ENCODE measurements around the gene FARS2.
"Not testable (repeated sequence)": the region's sequence is repeated elsewhere in the genome, so short reads cannot be mapped to it uniquely, and the experiment has no call there.

Gene FARS2

DNA sequence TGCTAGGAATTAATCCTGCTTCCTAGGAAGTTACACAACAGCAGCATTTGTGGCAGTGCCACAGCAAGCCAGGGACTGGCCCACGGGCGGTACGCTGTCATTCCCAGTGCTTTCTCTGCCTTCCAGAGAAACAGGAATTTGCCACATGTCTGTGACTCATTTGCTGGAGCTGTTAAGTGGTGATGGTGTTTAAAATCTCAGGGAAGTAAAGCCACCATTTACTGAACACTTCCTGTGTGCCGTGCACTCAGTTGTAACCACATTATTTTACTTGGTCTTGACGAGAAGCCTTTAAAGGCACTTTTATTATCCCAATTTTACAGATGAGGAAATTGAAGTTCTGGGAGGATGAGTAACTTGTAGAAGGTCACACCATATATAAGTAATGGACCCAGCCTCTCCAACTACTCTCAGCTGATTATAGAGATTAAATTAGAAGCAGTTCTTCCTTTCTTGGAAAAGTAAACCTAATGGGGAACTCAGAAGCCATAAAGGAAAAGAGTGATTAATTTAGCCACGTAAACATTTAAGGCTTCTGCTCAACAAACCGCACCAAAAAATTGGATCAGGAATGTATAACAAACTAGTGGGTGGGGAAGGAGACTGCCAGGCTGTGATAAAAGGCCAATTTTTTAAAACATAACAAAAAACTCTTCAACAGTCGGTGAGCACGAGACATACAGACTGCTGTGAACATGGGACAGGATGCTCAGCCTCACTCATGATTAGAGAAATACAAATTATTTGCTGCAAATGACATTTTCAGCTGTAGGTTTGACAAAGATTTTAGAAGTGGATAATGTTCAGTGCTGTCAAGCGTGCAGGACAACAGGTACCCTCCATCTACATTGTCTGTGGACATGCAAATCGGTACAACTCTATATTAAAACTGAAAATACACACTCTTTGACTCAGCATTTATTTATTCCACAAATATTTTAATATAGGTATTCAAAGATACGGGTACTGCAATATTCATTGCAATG is 434.2 kb downstream of the FARS2 start:
- DNase-seq (ENCODE audit: low spot score), result no peak

DNA sequence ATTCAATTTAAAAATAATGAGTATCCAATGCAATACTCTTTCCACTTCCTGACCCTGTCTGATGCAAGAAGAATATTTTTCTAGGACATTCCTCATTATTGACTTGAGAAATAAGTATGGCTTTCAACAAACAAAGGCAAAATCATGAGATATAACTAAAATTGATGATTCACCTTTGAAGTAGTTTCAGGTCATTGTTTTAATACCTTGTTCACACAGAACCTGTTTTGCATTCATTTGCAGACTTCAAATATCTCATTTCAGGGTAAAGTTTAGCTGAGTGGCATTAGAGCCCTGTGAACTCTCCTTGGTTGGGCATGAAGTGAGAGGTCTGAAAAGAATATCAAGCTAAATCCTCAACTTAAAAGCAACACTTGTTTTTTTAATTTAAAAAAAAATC is 436.2 kb downstream of the FARS2 start:
- DNase-seq (ENCODE audit: low spot score), result no peak

DNA sequence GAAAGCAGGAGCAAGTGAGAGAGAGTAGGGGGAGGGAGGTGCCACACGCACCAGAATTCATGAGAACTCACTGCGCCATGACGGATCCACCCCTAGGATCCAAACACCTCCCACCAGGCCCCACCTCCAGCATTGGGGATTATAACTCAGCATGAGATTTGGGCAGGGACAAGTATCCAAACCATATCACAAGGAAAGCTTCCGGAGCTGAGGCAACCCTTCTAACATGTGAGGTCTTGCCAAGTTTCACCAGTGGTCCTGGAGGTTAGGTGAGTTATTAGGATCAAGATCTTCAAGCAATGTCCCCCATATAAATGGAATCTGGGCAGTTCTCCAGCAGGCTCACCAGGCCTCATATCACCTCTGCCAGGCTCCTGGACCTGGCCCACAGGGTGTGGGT is 437.0 kb downstream of the FARS2 start:
- DNase-seq (ENCODE audit: low spot score), result no peak

DNA sequence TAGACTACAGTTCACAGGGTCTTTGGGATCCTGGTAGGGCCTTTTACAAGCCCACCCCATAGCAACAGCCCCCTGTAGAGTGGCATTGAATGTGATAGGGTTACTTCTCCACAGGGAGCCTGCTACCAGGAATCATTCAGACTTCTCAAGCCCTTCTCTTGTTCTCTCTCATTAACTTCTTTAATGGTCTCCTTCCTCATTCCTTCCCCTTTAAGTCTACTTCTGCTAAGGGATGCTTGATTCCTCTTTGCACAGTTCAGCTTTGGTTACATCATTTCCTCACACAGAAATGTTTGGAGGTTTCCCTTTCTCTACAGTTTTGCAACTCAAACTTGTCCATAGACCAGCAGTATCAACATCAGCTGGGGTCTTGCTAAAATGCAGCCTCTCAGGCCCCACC is 437.8 kb downstream of the FARS2 start:
- not testable (repeated sequence) for DNase-seq (ENCODE audit: low spot score)

DNA sequence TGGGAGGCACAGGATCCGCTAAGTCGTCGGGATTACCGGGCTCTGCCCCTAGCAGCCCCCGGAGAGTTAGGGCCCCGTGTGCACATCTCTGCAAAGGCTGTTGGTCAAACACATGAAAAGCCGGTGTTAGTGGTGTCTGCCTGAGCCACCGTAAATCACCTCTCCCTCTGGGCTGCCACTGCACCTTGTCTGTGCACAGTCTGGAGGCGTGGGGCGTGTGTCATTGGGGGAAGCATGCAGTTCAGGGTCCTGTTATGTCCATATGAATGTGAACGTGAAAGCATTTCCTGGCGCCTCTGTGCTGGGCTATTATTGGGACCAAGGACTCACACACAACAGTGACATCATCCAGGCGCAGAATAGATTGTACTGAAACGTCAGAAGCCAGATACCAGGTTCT is 439.9 kb downstream of the FARS2 start:
- no peak for DNase-seq (ENCODE audit: low spot score)

DNA sequence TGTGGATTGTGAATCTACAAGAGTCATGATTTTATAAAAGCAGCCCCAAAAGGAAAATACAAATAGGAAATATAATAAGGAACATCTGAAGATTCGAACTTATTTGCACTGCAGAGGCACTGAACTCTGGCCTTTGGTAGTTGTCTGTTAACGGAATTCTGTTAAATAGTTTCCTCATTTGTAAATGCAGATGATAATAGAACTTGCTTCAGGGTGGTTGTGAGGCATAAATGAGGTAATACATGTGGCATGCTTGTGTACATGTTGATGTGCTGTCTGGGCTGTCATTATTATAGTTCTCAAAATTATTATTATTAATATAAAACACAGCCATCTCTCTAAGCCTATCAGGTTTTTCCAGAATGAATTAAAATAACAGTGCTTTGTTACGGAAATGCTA is 443.4 kb downstream of the FARS2 start:
- no peak for DNase-seq (ENCODE audit: low spot score)

DNA sequence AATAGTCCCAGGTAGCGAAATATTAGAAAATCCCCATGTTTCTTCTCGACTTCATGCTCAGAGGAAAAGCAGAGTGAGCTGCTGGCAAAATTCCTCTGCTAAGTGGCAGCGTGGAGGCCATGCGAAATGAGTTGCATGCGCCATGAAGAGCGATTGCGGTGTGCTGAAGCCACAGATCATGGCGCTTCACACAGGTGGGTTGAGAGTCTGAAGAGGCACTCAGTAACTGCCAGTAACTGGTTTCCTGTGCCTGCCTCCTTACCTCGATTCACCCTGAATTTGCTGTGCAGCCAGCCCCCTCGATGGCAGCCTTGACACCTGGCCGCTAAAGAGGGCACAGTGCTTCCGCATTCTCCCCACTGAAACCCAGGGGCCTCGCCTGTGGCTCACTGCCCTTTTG is 443.9 kb downstream of the FARS2 start:
- no peak for DNase-seq (ENCODE audit: low spot score)

DNA sequence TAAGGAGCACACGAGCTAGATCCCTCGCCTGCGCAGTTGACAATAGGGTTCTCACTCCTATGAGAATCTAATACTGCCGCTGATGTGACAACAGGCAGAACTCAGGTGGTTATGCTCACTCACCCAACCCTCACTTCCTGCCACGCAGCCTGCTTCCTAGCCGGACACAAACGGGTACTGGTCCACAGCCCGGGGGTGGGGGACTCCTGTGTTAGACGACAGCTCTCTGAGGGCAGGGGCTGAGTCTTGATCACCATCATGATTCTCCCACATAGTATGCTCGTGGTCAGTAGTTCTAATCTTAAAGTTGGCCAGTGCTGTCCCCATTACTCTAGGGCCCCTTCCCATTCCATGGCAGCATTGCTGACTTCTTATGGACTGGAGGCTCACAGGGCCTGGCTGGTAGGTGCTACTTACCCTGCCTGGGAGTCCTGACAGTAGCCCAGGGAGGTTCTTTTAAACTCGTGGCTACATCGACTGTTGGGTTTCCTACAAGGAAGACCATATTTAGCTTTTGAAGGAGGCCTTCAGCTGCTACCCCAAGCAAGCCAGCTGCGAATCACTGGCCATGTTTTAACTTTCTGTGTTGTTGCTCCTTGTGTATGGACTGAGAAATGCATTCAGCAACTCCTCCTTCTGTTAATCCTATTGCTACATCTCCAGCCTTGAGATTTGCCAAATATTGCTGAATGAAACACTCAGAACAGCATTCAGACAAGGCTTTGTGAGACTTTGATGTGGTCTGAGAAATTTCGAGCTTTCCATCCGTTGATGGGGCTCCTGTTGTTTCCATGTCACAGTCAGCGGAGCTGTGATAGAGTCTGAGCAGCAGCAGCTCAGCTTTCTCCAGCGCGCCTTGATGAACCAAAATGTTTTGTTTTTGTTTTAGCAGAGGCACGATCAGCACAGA is 445.1 kb downstream of the FARS2 start:
- DNase-seq (ENCODE audit: low spot score), result no peak

DNA sequence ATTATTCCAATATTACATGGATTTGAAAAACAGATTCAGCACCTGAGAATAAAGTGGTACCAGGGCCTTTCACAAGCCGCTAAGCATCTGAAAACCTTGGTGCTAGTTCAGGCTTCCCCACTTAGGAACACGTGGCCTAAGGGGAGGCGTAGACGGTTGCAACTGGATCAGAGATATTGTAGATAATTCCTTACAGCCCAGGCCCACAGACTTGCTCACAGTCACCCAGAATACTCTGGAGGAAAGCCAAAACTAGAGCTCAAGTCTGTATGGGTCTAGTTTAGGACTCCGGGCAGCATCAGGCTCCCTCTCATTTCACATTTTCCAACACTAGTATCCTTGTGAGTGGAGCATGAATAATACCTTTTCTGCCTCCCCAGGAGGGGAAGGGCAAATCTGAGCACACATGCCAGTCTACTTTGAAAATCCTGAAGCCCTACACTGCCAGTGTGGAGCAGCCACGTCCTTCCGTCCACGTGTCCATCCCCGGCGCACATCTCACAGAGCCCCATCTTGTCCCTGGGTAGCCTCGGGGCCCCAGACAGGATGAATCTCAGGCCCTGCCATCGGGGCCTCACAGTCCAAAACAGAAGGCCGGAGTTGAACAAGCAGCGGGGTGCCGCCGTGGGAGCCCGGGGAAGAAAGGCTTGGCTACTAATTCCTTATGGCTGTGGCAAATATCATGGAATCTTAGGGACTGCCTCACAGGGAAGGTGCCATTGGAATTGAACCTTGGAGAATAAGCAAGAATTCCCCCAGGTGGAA is 446.1 kb downstream of the FARS2 start:
- DNase-seq (ENCODE audit: low spot score), result no peak

DNA sequence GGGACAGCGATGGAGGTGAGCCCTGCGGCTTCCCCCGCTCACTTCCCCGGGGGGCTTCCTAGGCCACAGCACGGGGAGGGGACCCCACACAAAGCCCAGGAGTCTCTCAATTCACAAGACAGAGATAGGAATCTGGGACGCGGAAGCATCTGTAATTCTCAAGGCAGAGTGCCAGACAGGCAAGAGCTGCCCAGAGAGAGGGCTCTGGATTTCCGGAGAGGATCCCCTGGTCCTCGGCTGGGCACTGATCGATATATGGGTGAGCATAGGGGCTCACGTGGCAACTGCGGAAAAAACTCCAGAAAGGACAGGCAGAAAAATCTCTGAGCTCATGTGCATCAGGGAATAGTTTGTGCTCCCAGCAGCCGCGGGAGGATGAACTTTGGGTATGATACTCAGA is 449.2 kb downstream of the FARS2 start:
- DNase-seq (ENCODE audit: low spot score), result no peak

DNA sequence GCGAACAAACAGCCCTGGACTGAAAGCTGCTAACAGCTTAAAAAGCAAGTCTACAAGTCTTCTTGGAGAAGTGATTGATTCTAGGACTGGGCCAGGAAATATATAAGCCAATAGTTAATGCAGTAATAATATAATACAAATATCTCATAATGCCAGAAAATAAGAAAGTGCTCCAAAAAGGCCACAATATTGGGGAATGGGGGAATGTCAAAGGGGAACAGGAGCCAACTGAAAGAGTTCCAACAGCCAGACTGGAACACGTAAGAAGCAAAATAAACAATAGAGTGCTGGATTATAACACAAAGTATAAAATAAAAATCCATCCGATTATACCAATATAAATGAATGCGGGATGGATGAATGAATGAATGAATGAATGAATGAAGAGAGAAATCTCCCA is 449.6 kb downstream of the FARS2 start:
- no peak for DNase-seq (ENCODE audit: low spot score)

DNA sequence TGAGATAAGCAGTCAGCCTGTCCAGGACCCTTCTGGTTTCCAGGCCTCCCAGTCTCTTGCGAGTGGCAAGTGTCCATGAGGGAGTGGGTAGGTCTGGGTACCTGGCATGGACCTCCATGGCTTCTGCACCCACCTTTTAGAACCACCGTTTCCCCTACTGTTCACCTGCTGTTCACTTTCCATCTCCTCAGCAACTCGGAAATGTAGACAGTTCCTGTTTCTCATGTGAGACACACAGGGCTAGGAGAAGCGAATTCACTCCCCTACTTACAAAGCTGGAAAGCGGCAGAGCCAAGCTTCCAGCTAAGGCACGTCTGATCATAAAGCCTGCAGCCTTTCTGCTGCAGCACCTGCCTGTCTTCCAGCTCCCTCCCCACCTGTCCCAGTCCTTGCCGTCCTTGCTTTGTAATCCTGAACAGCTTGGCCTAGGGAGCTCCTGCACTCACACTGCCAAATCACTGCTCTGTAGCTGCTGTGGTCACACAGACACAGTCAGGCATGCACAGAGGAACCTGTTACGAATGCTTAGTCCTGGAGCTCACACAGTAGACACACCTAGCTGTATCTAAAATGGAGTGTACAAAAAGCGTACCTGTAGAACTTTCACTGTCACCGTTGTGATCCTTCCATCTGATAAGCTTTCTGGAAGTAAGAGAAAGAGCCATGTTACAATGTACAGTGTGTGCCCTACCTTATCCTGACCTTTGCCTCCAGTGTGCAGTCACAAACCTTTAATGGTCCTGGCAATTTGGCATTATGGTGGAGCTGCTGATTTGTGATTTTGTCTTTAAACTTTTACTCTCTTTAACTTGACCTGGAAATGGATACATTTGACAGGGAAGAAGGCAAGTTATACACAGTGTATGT is 451.3 kb downstream of the FARS2 start:
- no peak for DNase-seq (ENCODE audit: low spot score)

DNA sequence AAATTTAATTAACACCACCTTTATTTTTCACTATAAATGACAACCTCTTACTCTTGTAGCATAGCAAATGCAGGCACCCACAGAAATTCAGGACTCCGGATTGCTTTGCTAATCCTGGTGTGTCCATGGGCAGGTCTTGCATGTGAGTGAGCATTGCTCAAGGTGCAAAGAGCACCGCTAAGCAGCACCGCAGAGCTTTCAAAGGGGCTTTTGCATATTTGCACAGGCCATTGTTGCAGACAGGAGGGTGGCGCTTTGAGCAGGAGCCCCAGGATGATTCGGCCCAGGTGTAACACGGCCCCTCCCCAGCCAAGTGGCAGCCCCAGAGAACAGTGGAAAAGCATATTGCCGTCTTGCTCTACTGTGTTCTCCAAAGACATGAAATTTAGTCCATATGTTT is 452.2 kb downstream of the FARS2 start:
- no peak for DNase-seq (ENCODE audit: low spot score)

DNA sequence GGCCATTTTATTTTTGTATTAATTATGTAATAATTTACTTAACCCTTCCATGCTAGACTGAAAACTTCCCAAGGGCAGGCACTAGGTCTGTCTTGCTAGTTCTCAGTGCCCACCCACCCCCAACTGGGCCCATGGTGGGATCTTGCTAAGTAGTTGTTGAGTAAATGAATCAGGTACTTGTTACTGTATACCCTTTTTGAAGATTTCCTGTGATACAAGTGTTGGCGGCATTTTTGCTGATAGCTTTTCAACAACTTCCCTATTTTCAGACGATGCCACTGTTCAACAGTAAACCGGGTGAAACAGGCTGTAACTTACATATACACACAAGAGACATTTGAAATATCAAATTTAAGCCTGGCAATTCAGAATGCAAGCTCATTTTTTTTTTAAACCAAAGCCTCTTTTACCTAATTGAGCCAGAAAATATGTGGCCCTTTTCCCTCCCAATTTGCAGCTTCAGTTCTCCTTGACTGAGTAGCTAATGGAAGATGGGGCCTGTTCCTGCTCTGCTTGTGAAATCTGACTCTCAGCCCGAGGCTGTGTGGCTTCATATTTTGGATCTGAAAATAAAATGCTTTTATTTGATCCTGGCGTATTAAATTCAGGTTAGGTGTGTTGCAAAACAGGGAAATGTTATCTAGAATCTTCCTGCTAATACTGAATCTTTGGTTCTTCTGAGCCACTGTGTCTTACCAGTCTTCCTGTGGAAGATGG is 457.1 kb downstream of the FARS2 start:
- no peak for DNase-seq (ENCODE audit: low spot score)

DNA sequence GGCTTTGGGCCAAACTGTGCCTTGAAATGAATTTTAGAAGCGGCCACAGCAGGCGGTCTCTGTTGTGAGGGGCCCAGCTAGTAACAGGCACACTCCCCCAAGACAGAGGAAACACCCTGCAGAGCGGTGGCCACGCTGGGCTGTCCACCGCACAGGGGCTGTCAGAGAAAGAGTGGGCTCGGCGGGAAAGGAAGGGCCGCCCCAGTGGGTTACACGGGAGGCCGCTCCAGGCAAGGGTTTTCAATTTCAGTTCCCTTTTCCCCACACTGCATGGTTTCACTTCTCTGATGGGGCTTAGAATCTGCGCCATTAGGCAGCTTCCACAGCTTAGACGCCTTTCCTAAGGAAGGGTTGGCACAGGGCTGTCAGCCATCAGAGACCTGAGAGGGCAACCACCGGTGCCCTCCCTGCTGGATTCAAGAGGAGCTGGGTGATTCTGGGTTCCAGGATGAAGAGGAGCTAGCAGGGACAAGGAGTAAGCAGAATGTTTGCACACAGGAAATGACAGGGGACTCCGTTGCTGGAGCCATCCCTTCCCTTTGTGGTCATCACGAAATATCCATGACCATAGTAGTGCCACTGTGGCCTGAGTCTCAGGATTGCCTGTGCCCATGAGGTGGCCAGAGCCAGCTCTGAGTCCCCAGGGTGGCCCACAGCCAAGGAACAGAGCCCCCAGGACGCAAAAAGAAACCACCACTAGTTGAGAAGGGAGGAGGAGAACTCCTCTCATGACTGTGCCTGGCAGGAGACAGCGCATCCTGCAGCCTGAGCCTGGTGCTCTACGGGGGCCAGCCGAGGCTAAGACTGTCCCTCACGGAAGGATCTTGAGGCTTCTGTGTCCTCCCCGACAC is 462.8 kb downstream of the FARS2 start:
- DNase-seq (ENCODE audit: low spot score), result no peak

DNA sequence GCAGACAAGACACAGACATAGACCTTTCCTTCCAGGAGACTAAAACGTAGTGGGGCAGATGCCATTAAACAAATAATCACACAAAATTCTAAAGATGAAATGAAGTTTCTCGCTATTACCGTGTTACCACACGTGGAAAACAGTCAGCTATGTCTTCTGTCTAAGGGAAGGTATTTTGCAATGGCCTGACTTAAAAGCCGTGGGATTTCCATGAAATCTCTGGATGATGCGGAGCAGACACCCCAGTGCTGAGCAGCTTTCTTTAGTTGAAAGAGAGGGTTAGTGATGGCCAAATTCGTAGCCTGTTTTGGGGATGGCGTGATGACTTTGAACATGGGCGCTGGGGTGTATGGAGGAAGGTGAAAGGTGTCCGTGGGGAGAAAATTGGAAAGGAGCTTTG is 463.6 kb downstream of the FARS2 start:
- no peak for DNase-seq (ENCODE audit: low spot score)

DNA sequence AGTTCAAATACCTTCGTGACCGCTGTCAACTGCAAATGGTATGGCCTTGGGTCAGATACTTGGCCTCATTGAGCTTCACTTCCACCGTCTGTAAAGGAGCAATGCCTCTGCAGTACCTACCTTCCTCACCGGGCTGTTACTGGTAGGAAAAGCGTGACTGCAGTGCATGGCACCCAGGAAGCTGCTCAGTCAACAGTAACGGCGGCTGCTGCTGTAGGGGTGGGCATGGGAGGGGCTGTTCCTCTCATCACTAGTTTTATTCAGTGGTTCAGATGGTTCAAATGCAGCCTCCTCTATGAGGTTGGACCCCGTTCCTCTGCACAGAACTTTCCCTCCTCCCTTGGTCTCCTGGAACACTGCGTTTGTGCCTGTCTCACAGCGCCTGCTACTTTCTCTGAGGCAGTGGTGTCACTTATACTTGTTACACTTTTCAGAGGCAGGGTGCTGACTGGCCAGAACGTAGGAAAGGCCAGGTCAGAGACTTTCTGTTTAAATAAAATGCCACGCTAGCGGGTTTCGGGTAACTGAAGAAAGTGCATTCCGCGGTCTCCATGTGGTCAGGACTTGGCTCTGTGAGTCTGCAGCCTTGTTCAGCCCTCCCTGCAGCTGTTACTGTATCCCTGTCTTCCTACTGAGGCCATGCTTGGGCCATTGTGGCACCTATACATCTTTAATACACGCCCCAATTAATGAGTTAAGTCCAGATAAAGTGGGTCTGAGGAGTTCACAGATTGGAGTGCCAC is 465.8 kb downstream of the FARS2 start:
- DNase-seq (ENCODE audit: low spot score), result no peak

DNA sequence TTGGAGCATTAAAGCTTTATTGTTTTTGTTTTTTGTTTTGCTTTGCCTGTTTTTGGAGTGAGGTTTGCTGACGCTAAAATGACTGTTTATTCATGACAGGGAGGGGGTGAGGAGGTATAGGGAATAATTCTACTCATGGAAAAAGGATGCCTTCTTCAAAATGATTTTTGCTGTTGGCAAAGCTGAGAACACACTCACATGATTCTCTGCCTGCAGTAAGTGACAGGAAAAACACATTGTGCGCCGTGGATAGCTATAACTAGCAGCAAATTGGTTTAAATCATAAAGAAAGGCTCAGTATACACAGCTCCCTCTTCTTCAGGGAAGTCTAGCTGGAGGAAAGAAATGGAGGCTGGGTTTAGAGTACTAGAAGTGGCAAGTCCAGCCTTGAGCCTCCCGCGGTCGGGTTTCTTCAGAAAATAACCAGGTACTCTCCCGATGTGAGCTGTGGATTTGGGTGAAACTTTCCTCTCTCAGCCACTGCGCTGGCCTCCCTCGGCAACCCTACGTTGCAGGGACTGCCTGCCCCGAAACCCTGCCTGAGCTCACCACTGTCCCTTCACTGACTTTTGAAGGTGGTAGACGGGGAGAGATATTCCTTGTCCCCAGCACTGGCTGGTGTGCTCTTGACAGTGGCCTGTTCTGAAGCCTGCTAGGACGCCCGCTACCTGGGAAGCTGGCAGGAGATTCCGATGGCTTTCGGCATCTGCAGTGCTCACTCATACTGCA is 467.2 kb downstream of the FARS2 start:
- no peak for DNase-seq (ENCODE audit: low spot score)
